ENCODE data around the gene MAML3.

DNA sequence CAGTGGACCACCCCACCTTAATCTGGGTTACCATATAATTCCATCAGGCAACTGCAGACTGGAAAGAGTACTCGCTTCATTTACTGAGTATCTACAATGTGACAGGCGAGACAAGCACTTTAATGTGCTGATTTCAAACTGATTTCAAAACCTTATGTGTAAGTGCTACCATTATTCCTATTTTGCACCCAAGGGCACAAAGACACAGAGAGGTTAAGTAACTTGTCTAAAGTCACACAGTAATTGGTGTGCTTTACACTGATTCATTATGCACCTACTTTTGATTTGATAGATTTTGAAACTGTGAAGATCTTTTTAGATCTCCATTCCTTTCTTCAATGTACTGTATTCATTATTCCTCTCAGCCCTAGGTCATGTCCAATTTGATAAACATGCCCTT, 296.0 kb downstream of the MAML3 start:
- TF ChIP-seq YY1 (IDR thresholded peaks at IDR 0.05; ENCODE audit: insufficient read depth, insufficient replicate concordance, low read depth, low read length), result no peak
- no peak for TF ChIP-seq BRCA1 (CRISPR knock-in tag; IDR thresholded peaks at IDR 0.05)
- TF ChIP-seq SRSF1 (optimal IDR thresholded peaks at IDR 0.05; ENCODE audit: low read depth, low read length), result no peak
- no peak for TF ChIP-seq ZMAT3 (CRISPR knock-in tag; conservative IDR thresholded peaks at IDR 0.05)
- no peak for TF ChIP-seq ZBTB40 (IDR thresholded peaks at IDR 0.05)
- TF ChIP-seq ZBTB40 (CRISPR knock-in tag; IDR thresholded peaks at IDR 0.05), result no peak
- no peak for TF ChIP-seq ZFP62 (CRISPR knock-in tag; IDR thresholded peaks at IDR 0.05)
- no peak for TF ChIP-seq ZNF225 (CRISPR knock-in tag; IDR thresholded peaks at IDR 0.05)

Measured in HepG2 (cell line).